Subcutaneous adipose tissue (tissue), 4 donors: Measurements from ENCODE around the gene SMPD2. TPM values are rescaled to one million over a fixed set of nuclear protein-coding genes. Genes with fewer than 3 reads are reported as not detected.

Experiments used
- CTCF ChIP-seq: fragments of 450-650 bp; IDR thresholded peaks from one replicate; pipeline ENCODE4 v1.5.1; 2016; ENCODE audit warnings: low read depth, mild to moderate bottlenecking, control low read depth, antibody characterized with exemption, moderate library complexity
- total RNA-seq, 4 donors: library from RNA; depleted of rRNA; stranded (reverse); fragments of >200 nt; gene quantifications; one replicate each; pipeline ENCODE4 v1.1.0, GENCODE V29; 2016

Gene SMPD2
- total RNA-seq, 4 donors from 2014 or later, result 3.6 to 24.3 (median 11.3) TPM

- TF ChIP-seq CTCF, result no peak
Observed at GRCh38 chr6:109467696-109468095, 27.2 kb downstream of the SMPD2 start.

GRCh38 chr6:109469591-109470189, 29.2 kb downstream of the SMPD2 start:
- TF ChIP-seq CTCF, result no peak

- no peak for TF ChIP-seq CTCF
Observed at GRCh38 chr6:109471105-109471810, 30.7 kb downstream of the SMPD2 start.

GRCh38 chr6:109472132-109472995, 31.8 kb downstream of the SMPD2 start:
- no peak for TF ChIP-seq CTCF

GRCh38 chr6:109473120-109473519, 32.6 kb downstream of the SMPD2 start:
- no peak for TF ChIP-seq CTCF

GRCh38 chr6:109474995-109475394, 34.5 kb downstream of the SMPD2 start:
- no peak for TF ChIP-seq CTCF

- no peak for TF ChIP-seq CTCF
Observed at GRCh38 chr6:109475625-109476024, 35.1 kb downstream of the SMPD2 start.
